Measurements from ENCODE around the gene FTCD. TPM values are rescaled to one million over a fixed set of nuclear protein-coding genes. Genes with fewer than 3 reads are reported as not detected.
A peak's percentile ranks its signal among the peaks of the same experiment; 100 is the strongest.

Gene FTCD
- total and polyA plus RNA-seq, 9 of the 15 experiments (the other 6 are each of a cell fraction or from before 2014, with no cell fraction given): 0.11 to 1.6 (median 0.67) TPM; not detected in 5

DNA sequence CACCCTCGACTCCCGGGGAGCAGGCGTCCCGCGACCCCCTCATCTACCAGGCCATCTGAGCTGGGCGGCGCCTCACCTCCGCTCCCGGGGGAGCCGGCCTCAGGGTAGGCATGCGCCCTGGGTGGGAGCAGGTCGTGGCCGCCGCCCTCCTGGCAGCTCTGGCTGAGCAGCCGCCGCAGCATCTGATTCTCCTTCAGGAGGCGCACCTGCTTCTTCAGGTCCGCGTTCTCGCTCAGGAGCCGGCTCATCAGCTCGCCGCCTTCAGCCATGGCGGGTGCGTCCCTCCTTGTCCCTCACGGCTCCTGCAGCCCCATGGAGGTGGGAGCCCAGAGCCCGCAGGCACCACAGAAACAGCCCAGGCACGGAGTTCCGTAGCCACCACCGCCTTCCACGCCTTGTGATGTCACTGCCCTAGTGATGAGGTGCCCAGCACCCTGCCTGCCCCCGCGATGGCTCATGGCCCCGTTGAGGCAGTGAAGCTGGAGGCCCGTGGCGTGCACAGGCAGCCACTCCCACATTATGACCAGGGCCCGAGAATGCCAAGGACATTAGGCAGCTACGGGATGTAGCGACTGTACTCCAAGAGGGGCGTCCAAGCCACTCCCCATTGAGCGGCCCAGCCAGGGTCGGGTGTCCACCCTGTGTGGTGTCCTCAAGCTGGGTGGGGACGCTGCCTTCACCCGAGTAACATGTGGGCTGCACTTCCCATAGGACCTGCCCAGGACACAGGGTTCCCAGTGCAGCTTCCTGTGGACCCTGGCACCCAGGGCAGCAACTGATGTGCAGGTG lies 27.4 kb upstream of the FTCD start (continued):
- TF ChIP-seq AFF4 (CRISPR knock-in tag; IDR thresholded peaks at IDR 0.05): no peak
- TF ChIP-seq, protein P1, sequence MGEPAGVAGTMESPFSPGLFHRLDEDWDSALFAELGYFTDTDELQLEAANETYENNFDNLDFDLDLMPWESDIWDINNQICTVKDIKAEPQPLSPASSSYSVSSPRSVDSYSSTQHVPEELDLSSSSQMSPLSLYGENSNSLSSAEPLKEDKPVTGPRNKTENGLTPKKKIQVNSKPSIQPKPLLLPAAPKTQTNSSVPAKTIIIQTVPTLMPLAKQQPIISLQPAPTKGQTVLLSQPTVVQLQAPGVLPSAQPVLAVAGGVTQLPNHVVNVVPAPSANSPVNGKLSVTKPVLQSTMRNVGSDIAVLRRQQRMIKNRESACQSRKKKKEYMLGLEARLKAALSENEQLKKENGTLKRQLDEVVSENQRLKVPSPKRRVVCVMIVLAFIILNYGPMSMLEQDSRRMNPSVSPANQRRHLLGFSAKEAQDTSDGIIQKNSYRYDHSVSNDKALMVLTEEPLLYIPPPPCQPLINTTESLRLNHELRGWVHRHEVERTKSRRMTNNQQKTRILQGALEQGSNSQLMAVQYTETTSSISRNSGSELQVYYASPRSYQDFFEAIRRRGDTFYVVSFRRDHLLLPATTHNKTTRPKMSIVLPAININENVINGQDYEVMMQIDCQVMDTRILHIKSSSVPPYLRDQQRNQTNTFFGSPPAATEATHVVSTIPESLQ (CRISPR knock-in tag; IDR thresholded peaks at IDR 0.05): no peak
- TF ChIP-seq ZNF785 (CRISPR knock-in tag; IDR thresholded peaks at IDR 0.05): no peak
- no peak for TF ChIP-seq ZNF696 (CRISPR knock-in tag; conservative IDR thresholded peaks at IDR 0.05)
- no peak for TF ChIP-seq HDGF (IDR thresholded peaks at IDR 0.05)
- TF ChIP-seq SAFB (IDR thresholded peaks at IDR 0.05; ENCODE audit: borderline replicate concordance, low read depth, low read length): peak; percentile 23; the same call in 1 of the 2 replicates
- peak; percentile 84; the same call in 1 of the 2 replicates for TF ChIP-seq RERE (CRISPR knock-in tag; IDR thresholded peaks at IDR 0.05; ENCODE audit: borderline replicate concordance)
- TF ChIP-seq ZKSCAN8 (CRISPR knock-in tag; IDR thresholded peaks at IDR 0.05): no peak
- no peak for TF ChIP-seq TARDBP (IDR thresholded peaks at IDR 0.05)
- 0 out of 2 replicates have a peak, but pooled peaks have one; percentile 32 for TF ChIP-seq MTA3 (IDR thresholded peaks at IDR 0.05; ENCODE audit: borderline replicate concordance)
- no peak for TF ChIP-seq SMARCA5 (IDR thresholded peaks at IDR 0.05)
- no peak for TF ChIP-seq ZNF175 (CRISPR knock-in tag; IDR thresholded peaks at IDR 0.05; ENCODE audit: low read depth)
- 0 out of 2 replicates have a peak, but pooled peaks have one; percentile 20 for TF ChIP-seq ZNF224 (CRISPR knock-in tag; IDR thresholded peaks at IDR 0.05)
- TF ChIP-seq CREM (IDR thresholded peaks at IDR 0.05; ENCODE audit: low read depth): peak; percentile 17; the same call in 1 of the 2 replicates
- 0 out of 2 replicates have a peak, but pooled peaks have one; percentile 16 for TF ChIP-seq POLR2G (IDR thresholded peaks at IDR 0.05; ENCODE audit: low read depth, low read length)
- TF ChIP-seq RBBP5 (IDR thresholded peaks at IDR 0.05; ENCODE audit: borderline replicate concordance, insufficient read depth, low read length, poor library complexity, severe bottlenecking): peak; percentile 7
